Measurements from ENCODE around the gene ATG3.

DNA sequence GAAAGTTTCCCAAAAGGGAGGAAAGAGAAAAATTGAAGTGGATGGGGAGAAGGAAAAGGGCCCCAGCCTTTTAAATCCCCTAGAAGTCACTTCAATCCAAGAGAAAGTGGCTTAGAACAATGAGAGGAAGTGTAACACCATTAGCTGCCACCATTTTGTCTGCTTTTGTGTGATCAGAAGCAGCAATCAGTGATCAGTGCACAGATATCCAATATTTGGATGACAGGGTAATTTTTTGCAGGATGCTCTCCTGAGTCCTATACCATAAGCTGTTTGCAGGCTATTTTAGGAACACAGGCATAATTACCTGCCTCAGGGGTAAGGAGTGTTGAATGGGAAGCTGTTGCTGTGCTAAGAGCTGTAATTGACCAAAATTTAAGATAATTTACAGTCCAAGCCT lies 31.5 kb upstream of the ATG3 start:
- TF ChIP-seq SUZ12 (IDR thresholded peaks at IDR 0.05; ENCODE audit: extremely low read depth, insufficient read depth, insufficient read length) (no peak), YY1 (IDR thresholded peaks at IDR 0.05; ENCODE audit: insufficient read depth, insufficient read length) (no peak), ZNF274 (IDR thresholded peaks at IDR 0.05; ENCODE audit: low read depth, low read length) (no peak)
